ENCODE data around the gene GPC6. TPM values are rescaled to one million over a fixed set of nuclear protein-coding genes. Genes with fewer than 3 reads are reported as not detected.

GPC6 gene
- polyA plus RNA-seq, 2 of the 4 experiments (the other 2 are of a cell fraction), result 8.0 to 14.4 TPM

- no peak for TF ChIP-seq NFE2L2 (conservative IDR thresholded peaks at IDR 0.05; ENCODE audit: low read length)
- TF ChIP-seq FOSL2 (IDR thresholded peaks at IDR 0.05), result no peak
- TF ChIP-seq FOSL2 (CRISPR knock-in tag; IDR thresholded peaks at IDR 0.05), result no peak
- no peak for TF ChIP-seq ATOH8 (CRISPR knock-in tag; IDR thresholded peaks at IDR 0.05; ENCODE audit: low read depth)
- TF ChIP-seq E2F6 (IDR thresholded peaks at IDR 0.05; ENCODE audit: borderline replicate concordance, low read depth), result no peak
- TF ChIP-seq, protein P1, sequence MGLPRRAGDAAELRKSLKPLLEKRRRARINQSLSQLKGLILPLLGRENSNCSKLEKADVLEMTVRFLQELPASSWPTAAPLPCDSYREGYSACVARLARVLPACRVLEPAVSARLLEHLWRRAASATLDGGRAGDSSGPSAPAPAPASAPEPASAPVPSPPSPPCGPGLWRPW (IDR thresholded peaks at IDR 0.05), result no peak
- TF ChIP-seq ZNF302 (CRISPR knock-in tag; IDR thresholded peaks at IDR 0.05), result no peak
- no peak for TF ChIP-seq HEYL (CRISPR knock-in tag; IDR thresholded peaks at IDR 0.05)
- DNase-seq (ENCODE audit: low read depth in 1 of 2, low spot score in 1 of 2) (no peak), FAIRE-seq (no peak), ATAC-seq (no peak)
- Histone ChIP-seq H3K27ac (no peak overlapping the region), H3K4me1 (no peaks in the 10 kb centered on the region), H3K9me3 (no peaks in the 10 kb centered on the region), H3K4me3 (no peak overlapping the region), H3K4me2 (no peak overlapping the region)
- WGBS (ENCODE audit: missing lambda C conversion rate), result 79% methylated on average over 1 of the region's 1 CpG
- POLR2A ChIA-PET, result no interaction called here
- CTCF ChIA-PET, result no interaction called here
Measured at GRCh38 chr13:93981426-93981977, 754.9 kb downstream of the GPC6 start.

DNA sequence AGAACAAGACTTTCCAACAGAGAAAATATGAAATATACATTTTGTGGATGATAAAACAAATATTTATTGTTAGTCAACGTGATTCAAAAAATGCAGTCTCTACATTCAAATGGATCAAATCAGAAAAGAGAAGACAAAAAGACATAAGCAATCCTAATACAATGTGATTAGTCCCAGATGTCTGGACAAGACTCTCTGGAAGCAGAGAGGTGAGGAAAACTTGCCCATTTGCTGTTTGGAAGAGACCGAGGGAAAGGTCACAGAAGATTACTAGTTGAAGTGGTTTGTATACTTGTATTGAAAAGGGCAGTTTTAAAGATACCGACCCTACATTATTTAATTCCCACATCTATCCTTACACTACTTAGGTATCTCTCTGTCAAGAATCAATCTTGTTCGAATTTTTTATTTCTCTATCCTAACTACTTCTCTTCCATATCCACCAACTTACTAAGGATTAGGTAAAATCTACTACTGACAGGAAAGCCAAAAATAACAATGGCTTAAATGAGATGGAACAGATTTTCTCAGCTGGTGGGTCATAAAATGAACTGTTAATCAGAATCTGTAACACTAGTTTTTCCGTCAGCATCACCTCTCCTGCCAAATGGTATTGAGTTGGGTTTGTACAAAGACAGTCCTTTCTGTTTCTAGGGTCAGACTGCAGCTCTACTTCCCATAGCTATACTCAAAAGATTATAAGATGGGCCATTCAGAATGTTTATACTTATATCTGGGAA is 755.7 kb downstream of the GPC6 start:
- TF ChIP-seq, protein P2, sequence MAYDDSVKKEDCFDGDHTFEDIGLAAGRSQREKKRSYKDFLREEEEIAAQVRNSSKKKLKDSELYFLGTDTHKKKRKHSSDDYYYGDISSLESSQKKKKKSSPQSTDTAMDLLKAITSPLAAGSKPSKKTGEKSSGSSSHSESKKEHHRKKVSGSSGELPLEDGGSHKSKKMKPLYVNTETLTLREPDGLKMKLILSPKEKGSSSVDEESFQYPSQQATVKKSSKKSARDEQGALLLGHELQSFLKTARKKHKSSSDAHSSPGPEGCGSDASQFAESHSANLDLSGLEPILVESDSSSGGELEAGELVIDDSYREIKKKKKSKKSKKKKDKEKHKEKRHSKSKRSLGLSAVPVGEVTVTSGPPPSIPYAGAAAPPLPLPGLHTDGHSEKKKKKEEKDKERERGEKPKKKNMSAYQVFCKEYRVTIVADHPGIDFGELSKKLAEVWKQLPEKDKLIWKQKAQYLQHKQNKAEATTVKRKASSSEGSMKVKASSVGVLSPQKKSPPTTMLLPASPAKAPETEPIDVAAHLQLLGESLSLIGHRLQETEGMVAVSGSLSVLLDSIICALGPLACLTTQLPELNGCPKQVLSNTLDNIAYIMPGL (CRISPR knock-in tag; IDR thresholded peaks at IDR 0.05; ENCODE audit: borderline replicate concordance), result no peak
- no peak for TF ChIP-seq HDAC2 (IDR thresholded peaks at IDR 0.05)
- POLR2A ChIA-PET, result no interaction called here

DNA sequence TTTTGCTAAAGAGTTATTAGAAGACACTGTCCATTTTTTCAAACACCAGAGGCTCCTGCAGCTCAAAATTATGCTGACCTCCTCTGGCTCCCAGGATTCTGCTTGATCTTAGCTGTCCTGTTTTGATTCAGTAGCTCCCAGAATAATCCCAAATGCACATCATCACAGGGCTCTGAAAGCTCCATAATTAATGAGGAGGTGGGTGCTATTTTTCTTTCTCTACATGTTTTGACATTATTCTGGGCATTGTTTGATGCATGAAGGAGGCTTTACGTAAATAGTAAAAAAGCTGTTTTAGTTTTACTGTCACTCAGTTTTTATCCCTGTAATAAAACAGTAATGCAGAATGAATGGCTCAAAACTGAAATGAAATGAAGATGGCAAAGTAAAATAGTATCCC is 757.4 kb downstream of the GPC6 start:
- CTCF ChIA-PET, result no interaction called here
- no peak for FAIRE-seq

More for the DNA sequence above, 755.7 kb downstream of the GPC6 start:
- ATAC-seq (no peak), DNase-seq (ENCODE audit: low read depth in 1 of 2, low spot score in 1 of 2) (no peak), FAIRE-seq (no peak)
- Histone ChIP-seq H3K9me3 (no peaks in the 10 kb centered on the region), H3K4me1 (no peaks in the 10 kb centered on the region), H3K4me3 (no peak overlapping the region), H3K4me2 (no peak overlapping the region), H3K27ac (no peak overlapping the region)
- 34% methylated on average over 5 of the region's 5 CpGs for WGBS (ENCODE audit: missing lambda C conversion rate)
- CTCF ChIA-PET, result interaction anchor here (0.6 kb wide), 1 partner anchor 58 kb away, joined by 4 read pairs; no protein-coding TSS in a partner anchor

More for the DNA sequence above, 757.4 kb downstream of the GPC6 start:
- Histone ChIP-seq H3K4me1 (no peaks in the 10 kb centered on the region), H3K4me3 (no peak overlapping the region), H3K4me2 (no peak overlapping the region), H3K9me3 (no peaks in the 10 kb centered on the region), H3K27ac (no peak overlapping the region)
- ATAC-seq (no peak), DNase-seq (ENCODE audit: low read depth in 1 of 2, low spot score in 1 of 2) (no peak)
- 89% methylated on average over 1 of the region's 1 CpG for WGBS (ENCODE audit: missing lambda C conversion rate)
- TF ChIP-seq CBX2 (IDR thresholded peaks at IDR 0.05; ENCODE audit: borderline replicate concordance, low read depth) (no peak), MAZ (IDR thresholded peaks at IDR 0.05; ENCODE audit: borderline replicate concordance, low read depth, low read length) (no peak), CEBPB (IDR thresholded peaks at IDR 0.05) (no peak)
- TF ChIP-seq, protein P3, sequence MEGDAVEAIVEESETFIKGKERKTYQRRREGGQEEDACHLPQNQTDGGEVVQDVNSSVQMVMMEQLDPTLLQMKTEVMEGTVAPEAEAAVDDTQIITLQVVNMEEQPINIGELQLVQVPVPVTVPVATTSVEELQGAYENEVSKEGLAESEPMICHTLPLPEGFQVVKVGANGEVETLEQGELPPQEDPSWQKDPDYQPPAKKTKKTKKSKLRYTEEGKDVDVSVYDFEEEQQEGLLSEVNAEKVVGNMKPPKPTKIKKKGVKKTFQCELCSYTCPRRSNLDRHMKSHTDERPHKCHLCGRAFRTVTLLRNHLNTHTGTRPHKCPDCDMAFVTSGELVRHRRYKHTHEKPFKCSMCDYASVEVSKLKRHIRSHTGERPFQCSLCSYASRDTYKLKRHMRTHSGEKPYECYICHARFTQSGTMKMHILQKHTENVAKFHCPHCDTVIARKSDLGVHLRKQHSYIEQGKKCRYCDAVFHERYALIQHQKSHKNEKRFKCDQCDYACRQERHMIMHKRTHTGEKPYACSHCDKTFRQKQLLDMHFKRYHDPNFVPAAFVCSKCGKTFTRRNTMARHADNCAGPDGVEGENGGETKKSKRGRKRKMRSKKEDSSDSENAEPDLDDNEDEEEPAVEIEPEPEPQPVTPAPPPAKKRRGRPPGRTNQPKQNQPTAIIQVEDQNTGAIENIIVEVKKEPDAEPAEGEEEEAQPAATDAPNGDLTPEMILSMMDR (IDR thresholded peaks at IDR 0.05), result no peak
- TF ChIP-seq, protein P1 (IDR thresholded peaks at IDR 0.05), result no peak
- POLR2A ChIA-PET, result no interaction called here

Data from A549 (cell line).